GM19238 (cell line): ENCODE measurements around the gene FAM163B.
"Not testable (repeated sequence)": the region's sequence is repeated elsewhere in the genome, so short reads cannot be mapped to it uniquely, and the experiment has no call there.

Experiments used
- DNase-seq: peaks from one replicate; pipeline ENCODE4 v3.0.0; 2011; ENCODE audit warnings: low spot score; ENCODE audit not compliant: insufficient read length

The FAM163B gene

DNA sequence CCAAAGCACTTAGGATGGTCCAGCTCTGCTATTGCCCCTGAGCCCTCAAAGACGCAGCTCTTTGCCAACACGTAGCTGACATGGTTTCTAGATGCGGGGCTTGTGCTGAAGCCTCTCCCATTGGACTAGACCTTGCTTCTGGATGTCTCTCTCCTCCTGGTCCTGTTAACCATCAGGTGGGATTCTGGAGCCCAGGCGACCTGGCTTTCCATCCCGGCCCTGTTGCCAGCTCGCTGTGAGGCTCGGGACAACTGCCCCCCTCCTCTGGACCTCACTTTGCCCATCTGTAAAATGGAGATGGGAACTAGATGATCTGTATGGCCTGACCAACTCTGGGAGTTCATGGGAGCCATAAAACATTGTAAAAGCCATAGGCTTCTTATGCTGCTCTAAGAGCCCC, 31.0 kb upstream of the FAM163B start:
- no peak for DNase-seq

DNA sequence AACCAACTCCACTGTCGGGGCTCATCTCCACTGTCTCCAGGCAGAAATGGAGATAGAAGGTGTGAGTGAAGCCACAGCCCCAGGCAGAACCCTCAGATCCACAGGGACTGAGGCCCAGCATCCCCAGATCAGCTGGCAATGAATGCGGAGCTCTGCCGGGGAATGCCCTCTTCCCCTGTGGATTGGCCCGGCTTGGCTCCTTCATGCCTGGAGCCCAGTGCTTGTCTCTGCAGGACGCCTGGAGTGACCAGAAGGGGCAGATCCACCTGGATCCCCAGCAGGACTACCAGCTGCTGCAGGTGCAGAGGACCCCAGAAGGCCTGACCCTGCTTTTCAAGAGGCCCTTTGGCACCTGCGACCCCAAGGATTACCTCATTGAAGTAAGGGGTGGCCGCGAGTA, 30.4 kb upstream of the FAM163B start:
- DNase-seq, result no peak

DNA sequence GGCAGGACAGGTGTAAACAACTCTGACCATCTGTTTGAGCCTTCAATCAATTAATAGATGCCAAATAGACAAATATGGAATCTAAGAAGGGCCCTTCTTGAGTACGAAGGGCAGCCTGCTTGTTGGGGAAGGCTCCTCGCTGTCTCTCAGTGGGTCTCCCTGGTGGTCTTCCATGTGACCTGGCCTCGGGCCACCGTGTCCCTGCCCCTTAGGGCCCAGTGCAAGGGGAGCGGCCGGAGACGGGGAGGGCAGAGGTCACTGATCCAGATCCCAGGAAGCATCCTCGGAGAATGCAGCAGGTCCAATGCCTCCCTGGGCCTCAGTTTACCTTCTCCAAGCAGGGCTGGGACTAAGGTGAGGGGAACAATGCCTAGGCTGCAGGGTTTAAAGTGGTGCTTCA, 29.5 kb upstream of the FAM163B start:
- no peak for DNase-seq

DNA sequence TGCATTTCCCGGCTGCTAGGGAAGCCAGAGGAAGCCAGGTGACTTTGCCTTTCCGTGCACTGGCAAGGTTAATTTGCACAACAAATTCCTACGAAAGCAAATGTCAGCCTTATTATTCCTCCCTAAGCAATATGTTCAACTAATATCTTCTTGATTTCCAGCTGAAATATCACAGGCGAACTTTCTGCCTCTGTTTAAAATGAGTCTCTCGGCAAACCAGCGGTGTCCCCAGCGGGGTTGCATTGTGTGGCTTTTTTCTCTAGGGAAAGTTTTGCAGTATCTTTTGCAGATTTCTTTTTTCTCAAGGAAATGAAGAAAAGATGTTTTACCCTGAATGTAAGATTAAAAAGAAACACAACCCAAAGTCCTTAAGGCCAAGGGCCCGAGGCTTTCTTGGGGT, 28.9 kb upstream of the FAM163B start:
- no peak for DNase-seq

DNA sequence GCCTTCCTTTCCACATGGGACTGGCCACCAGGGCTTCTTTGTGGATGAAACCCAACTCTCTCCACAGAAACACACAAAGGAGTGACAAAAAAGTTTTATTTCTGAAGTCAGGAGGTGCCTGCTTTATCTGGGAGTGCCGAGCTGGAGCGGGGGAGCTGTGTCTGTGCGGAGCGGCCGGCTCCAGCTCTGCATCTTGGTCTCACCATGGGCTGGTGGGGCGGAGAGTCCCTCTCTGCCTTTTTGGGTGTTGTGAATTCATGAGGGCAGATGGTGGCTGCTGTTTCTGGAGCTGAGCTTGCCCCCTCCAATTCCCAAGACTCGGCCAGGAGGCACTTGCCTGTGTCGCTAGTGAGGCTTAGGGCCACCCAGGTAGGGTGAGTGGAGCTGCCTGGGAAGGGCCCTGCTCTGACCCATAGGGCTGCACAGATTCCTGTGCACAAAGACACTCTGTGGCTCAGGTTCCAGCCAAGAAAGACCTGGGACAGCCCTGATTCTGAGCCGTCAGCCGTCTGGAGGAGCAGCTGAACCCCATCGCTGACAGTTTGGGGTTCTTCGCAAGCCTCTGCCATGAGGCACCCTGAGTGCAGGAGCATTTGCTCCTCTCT, 28.4 kb upstream of the FAM163B start:
- no peak for DNase-seq

DNA sequence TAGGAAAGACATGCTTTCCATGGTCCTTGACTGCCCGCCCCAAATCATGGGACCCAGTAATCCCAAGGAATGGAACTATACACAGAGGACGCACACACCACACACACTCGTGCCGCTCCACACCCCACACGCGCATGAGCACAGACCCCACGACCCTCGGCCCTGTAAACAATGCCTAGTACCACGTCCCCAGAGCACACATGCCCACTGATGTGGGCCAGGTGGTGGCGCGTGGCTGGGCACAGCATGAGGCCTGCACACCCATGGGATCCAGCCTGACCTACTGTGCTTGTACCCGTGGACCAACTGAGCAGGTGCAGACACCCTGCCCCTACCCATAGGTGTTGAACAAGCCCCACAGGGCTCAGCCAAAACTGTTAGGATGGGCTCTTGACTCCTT, 27.7 kb upstream of the FAM163B start:
- no peak for DNase-seq

DNA sequence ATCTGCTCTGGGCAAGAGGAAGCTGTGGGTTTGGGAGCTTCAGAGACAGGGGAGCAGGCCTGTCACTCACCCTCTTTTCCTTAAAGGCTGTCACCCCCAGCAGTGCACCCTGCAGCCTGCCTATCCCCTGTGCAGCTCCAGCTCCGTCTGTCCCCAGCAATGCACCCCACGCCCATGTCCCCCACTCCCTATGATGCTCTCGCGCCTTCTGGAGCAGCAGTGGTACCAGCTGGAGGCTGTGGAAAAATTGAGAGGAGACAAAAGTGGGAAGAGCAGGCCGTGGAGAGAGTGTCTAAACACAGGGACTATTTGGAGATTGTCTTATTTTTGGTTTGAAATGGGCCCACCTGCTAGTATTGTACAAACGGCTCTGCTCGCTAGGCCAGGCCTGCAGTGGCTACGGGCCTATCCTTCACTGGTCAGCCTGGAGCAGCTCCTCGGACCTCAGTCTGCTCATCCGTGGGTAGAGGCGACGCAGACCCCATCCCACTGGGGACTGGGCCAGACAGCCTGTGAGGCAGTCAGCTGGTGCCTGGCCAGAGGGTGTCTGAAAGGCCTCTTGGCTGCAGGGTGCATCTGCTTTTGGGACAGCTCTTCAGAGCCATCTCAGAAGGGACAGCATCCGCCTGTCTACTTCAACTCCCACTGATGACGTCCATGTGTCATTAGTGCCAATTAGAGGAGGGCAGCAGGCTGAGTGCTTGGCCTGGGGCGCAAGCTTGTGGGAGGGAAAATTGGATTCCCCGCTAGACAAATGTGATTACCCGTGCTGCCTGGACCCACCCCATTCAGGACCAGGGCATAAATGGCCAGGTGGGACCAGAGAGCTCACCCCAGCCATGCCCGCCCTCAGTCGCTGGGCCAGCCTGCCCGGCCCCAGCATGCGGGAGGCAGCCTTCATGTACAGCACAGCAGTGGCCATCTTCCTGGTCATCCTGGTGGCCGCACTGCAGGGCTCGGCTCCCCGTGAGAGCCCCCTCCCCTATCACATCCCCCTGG, 26.6 kb upstream of the FAM163B start, which contains the start of gene DBH:
TSS of gene DBH (plus strand) at position 831 of the 999 bp plus-strand sequence. CDS start at position 840, 9 bp downstream.
- no peak for DNase-seq

DNA sequence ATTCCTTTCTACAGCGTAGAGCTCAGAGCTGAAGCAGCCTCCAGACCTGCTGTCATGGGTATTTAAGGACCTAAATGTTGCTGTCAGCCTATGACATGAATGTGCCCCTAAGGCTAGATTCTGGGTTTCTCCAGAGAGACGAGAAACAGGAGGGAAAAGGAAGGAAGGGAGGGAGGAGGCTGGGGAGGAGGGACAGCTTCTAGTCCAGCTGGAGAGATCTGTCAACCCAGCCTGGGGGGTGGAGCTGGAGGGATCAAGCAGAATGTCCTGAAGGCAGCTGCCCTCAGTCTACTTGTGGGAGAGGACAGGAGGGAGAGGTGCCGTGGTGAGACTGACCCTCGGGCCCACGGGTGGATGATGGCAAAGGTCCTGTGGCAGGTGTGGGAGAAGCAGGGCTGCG, 25.9 kb upstream of the FAM163B start:
- DNase-seq, result no peak

DNA sequence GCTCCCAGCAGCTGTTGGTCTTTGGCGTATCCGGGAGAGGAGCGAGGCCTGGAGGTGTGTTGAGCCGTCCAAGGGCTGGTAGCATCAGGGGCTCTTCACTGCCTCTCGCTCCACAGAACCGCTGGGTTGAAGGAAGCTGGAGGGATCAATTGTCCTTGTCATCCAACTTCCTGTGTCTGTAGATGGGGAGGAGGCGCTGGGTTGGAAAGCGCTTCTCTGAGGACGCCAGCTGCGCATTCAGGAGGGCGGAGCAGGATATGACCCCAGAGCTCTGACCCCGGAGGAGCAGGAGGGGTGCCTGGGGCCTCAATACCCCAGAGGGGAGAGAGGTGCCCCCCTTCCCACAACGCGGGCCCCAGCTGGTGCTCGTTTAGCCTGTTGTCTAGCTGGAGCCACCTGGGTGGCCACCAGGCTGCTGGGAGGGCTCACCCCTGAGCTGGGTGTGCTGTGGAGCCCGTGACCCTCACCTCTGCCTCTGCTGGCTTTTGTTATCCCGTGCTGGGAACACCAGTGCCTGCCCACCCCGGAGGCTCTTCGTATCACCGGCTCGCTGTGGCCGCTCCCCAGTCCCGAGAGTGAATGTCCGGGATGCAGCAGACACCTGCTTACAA, 25.0 kb upstream of the FAM163B start:
- DNase-seq, result no peak

DNA sequence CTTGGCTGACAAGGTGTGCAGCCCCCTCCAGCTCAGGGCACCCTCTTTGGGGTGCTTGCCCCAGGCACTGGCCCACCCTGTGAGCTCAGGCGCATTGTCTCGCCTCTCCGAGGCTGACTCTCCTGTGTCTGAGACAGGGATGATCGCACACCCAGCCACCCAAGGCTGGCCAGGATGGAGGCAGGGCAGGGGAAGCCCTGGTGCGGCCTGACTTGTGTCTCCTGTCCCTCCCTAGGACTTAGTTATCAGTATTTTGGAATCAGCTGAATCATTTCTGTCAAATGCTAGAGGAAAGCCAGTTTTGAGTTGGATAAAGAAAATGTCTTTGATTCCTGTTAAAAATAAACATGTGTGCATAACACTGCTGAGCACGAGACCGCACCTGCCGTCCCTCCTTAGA, 24.5 kb upstream of the FAM163B start:
- no peak for DNase-seq

DNA sequence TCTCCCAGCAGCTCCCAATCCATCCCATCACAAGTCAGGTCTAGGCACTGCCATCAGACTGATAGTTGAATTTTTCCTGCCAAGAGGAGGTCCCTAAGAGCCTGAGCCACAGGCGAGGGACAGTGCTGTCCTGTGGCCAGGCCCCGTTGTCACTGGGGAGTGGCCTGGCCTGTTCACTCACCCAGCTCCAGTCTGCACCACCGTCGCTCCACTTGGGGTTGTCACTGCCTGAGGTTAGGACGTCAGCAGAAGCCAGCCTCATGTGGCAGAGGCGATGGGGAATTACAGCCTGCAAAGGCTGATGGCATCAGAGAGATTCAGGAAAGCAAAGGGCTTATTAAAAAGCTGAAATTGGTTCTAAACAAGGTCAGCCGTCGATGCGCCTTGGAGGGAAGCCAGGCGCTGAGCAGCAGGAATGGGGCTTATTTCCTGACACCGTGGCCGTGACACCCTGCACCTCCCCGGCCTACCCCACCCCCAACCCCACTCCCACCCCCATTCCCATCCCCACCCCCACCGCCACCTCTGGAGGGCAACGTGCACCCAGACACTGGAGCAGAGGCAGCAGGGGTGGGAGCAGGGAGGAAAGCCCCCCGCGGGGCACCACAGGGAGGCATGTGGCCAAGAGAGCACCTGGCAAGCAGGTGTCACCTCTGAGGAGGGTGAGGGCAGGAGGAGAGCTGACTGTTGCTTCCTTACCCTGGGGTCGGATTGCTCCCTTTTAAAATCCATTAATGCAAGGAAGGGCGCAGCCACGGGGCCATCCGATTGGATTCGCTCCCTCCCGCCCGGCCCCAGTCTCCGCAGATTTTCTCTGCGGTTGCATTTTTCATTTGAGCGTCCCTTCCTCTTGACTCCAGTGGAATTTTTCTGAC, 23.9 kb upstream of the FAM163B start:
- no peak for DNase-seq

DNA sequence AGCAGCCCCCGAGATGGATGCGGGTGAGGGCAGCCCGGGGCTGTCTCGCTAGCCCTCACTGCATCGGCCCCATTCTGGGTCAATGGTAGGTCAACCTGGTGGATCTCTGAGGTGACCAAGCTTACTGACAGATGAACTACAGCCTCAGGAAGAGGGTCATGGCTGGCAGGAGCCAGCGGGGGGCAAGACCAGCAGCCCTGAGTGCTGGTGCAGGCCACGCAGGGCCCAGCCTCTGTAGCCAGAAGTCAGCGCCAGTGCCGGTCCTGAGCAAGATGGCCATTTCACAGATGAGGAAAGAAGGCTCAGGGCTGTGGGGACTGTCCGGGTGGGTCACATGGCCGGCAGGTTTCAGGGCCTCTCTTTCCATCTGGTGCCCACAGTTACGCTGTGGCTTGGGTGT, 21.9 kb upstream of the FAM163B start:
- no peak for DNase-seq

DNA sequence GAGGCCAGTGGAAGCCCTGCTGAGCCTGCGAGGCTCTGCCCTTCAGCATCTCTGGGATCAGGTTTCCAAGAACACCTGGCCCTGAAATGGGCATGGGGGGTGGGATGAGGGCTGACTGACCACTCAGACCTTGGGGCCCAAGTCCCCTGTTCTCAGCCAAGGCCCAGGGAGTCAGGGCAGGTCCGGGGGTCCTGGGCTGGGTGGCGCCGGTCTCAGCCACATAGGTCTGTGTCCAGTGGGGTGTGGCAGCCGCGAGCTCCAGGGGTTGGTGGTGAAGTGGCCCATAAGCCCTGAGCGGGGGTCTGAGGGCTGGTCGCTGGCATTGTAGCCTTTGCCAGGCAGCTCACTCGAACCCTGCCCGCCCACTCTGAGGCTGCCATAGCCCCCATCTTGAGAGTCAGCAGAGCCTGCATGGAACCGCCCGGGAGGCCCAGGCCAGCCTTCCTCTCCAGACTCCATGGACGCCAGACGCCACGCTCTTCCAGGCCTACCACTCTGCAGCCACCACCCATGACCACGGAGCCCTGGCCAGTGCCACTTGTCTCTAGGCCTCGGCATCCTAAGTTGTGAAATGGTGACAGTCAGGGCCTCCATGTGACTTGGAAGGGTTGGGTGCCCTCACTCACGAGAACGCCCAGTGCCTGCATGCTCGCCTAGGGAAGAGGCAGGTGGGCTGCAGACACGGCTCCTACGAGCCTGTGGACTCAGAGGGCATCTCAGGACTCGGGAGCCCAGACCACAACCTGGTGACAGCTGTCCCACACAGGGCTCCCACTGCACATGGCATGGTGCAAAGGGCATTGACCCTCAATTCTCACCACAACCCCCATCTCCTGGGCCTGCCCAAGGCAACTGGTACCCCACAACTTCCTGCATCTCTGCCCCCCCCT, 20.3 kb upstream of the FAM163B start:
- no peak for DNase-seq

DNA sequence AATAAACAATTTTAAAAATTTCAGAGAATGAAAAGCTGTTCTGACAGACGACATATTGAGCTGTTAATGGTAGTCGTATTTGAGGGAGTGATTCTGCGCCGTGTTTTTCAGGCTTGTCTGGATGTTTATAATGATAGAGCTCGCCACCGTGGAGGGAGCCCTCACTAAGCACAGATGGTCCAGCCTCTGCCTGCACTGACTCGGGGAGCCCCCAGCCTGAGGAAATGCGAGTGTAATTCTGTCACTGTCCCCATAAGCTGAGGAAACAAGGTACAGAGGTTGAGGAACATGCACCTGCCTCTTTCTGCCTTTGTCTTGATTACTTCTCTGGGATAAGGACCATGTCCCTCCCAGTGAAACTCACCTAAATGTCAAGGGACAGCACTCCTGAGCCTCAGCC, 19.6 kb upstream of the FAM163B start:
- DNase-seq, result no peak

DNA sequence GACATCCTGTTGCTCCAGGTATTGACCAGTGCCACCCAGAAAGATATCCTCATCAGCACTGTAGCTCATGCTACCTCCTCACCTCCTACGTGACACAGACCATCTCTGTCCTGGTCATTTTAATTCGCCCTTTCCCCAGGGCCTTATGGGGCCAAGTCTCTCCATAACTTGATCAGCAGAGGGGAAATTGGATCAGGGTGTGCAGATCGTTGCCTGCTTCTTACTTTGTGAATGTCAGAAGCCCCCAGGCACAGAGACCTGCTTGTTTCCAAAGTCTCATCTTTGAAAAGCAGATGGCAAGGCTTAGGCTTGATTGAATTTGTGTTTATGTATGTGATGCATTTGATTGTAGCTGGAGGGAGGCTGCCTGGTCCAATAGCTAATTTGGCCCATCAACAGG, 18.2 kb upstream of the FAM163B start:
- no peak for DNase-seq

DNA sequence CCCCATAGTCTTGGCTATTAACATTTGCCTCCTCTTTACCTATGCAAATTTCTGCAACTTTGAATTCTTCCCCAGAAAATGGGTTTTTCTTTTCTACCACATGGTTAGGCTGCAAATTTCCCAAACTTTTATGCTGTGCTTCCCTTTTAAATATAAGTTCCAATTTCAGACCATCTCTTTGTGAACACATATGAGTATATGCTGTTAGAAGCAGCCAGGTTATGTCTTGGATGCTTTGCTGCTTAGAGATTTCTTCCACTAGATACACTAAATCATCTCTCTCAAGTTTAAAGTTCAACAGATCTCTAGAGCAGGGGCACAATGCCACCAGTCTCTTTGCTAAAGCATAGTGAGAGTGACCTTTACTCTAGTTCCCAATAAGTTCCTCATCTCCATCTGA, 16.8 kb upstream of the FAM163B start:
- not testable (repeated sequence) for DNase-seq

DNA sequence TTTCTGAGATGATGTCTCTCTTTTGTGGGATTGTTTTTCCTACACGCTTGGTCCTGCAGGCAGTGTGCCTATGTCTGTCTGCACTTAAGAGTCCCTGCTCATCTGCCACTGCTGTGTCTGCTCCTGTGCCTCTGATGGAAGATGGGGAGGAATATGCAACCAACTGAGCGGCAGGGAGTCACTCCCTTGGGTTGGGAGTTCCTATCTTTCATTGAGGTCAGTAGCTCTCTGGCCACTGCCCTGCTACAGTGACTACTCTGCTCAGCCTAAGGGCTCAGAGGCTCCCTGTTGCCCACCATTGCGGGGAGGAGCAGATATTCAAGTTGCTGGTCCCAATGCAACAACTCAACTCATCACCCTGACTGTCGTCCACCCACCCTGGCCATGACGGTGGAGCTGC, 13.4 kb upstream of the FAM163B start:
- DNase-seq, result no peak

DNA sequence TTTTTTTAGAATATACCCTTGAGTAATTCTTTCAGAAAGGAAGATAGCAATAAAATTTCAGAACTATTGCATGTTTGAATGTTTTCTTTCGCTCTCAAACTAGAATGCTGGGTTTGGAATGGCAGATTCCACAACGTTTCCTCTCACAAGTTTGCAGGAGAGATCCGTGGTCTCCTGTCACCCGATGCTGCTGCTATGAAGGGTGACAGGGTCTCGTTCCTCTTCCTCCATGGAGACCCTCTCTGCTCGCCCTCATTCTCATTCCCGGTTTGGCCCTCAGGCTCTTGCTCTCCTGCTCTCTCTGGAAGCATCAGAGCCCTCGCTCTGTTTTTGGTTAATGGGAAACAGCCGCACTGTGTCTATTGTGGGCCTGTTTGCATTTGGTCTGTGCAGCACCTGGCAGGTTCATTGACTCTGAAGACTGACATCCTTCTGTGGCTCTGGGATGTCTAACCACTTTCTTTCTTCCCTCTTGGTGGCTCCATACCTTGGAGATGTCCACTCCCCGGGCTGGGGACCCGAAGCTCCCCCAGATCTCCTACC, 12.6 kb upstream of the FAM163B start:
- DNase-seq, result no peak

DNA sequence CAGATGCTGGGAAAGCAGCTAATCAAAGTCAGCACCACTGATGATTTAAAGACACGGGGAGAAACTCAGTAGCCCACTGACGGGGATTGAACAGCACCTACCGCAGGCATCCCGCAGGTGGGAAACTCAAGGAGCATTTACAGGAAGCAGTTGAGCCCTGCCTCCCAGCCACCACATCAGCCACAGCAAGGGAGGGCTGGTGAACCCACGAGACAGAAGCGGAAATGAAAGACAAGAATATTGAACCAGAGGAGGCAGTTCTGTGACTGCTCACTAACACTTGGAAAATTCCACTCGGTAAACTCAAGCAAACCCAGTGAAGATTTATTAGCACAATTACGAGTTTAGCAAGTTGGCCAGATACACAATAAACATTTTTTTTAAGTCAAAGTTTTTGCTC, 10.6 kb upstream of the FAM163B start:
- DNase-seq, result peak; percentile 53

DNA sequence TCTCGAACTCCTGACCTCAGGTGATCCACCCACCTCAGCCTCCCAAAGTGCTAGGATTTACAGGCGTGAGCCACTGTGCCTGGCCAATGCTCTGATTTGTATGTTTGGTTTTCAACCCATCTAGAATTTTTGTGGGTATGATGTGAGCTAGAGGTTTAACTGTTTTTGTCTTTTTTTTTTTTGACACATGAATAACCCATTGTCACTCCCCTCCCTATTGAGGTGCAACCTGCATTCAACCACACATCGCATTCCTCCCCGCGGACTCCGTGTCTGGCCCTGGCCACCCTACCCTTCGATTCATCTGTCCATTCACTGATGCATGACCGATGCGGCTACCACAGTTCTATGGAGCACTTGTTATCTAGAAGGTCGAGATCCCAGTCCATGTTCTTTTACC, 9.5 kb upstream of the FAM163B start:
- no peak for DNase-seq
